ENCODE results near the gene ANO3. TPM values are rescaled to one million over a fixed set of nuclear protein-coding genes. Genes with fewer than 3 reads are reported as not detected.

Gene ANO3
- total RNA-seq, 2 experiments from 2014 or later: not detected

DNA sequence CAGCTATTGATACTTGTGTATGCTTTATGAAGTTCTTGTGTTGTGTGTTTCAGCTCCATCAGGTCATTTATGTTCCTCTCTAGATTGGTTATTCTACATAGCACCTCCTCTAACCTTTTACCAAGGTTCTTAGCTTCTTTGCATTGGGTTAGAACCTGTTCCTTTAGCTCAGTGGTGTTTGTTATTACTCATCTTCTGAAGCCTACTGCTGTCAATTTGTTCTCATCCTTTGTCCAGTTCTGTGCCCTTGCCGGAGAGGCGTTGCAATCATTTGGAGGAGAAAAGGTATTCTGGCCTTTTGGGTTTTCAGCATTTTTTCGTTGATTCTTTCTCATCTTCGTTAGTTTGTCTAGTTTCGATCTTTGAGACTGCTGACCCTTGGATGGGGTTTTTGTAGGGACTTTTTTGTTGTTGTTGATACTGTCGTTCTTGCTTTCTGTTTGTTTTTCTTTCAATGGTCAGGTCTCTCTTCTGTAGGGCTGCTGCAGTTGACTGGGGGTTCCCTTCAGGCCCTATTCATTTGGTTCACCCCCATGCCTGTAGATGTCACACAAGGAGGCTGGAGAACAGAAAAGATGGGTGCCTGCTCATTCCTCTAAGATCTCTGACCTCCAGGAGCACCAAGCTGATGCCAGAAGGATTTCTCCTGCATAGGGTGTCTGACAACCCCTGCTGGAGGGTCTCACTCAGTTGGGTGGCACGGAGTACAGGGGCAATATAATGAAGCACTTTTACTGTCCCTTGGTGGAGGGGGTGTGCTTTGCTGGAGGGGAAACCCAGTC lies 276.0 kb downstream of the ANO3 start:
- Histone ChIP-seq H3K4me3 (ENCODE audit: low read length) (no peak overlapping the region), H3K27me3 (ENCODE audit: control insufficient read depth in 1 of 2, insufficient read depth in 2 of 2, low read length in 2 of 2) (no peaks in the 10 kb centered on the region), H3K9me3 (ENCODE audit: control insufficient read depth in 1 of 2, insufficient read depth in 1 of 2, low read length in 2 of 2) (peaks cover 0 to 12% of the 10 kb centered on the region in 2 experiments), H3K36me3 (ENCODE audit: insufficient read depth, low read length) (no peaks in the 10 kb centered on the region), H3K27ac (ENCODE audit: low read depth in 1 of 2, low read length in 2 of 2) (no peak overlapping the region), H3K4me1 (ENCODE audit: insufficient read depth, low read length) (no peaks in the 10 kb centered on the region)
- no peaks in the 10 kb centered on the region for H3K4me1 Mint-ChIP-seq (ENCODE audit: low read depth)
- ChIA-PET POLR2A (no interaction called here), CTCF (no interaction called here)
- intact Hi-C loops (cut with DNase I, micrococcal nuclease): no loop called here
- no peak for DNase-seq
- no peak for ATAC-seq (ENCODE audit: poor library complexity)
- H3K27me3 Mint-ChIP-seq: no peaks in the 10 kb centered on the region
- no peak overlapping the region for H3K27ac Mint-ChIP-seq
- no peaks in the 10 kb centered on the region for H3K36me3 Mint-ChIP-seq (ENCODE audit: low read depth)
- peaks cover 22% of the 10 kb centered on the region for H3K9me3 Mint-ChIP-seq
- H3K4me3 Mint-ChIP-seq: no peak overlapping the region
- TF ChIP-seq, protein P1, sequence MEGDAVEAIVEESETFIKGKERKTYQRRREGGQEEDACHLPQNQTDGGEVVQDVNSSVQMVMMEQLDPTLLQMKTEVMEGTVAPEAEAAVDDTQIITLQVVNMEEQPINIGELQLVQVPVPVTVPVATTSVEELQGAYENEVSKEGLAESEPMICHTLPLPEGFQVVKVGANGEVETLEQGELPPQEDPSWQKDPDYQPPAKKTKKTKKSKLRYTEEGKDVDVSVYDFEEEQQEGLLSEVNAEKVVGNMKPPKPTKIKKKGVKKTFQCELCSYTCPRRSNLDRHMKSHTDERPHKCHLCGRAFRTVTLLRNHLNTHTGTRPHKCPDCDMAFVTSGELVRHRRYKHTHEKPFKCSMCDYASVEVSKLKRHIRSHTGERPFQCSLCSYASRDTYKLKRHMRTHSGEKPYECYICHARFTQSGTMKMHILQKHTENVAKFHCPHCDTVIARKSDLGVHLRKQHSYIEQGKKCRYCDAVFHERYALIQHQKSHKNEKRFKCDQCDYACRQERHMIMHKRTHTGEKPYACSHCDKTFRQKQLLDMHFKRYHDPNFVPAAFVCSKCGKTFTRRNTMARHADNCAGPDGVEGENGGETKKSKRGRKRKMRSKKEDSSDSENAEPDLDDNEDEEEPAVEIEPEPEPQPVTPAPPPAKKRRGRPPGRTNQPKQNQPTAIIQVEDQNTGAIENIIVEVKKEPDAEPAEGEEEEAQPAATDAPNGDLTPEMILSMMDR (IDR thresholded peaks at IDR 0.05): no peak

DNA sequence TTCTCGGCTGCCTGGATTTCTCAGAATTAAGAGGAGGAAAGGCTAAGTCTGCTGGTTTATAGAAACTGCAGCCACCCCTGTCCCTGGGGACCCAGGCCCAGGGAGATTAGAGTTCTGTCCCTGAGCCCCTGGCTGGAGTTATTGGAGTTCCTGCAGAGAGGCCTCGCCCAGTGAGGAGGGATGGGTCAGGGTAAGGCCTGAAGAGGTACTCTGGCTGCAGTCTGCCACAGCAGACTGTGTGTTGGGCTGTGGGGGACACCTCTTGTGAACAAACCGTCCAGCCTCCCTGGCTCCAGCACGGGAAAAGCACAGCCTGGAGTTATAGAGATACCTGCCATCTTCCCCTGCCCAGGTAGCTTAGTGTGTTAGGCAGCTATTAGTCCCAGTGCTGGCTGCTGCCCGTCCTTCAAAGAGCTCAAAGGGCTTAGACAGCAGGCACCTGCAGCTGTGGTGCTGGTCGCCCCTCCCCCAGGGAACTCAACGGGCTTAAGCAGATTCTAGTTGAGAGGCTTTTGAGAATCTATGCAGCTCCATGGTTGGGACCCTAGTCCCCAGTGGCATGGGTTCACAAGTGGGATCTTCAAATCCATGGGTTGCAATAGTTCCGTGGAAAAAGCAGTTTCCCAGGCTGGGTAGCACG lies 276.7 kb downstream of the ANO3 start:
- no peaks in the 10 kb centered on the region for H3K36me3 ChIP-seq (ENCODE audit: insufficient read depth, low read length)
- intact Hi-C loops (cut with DNase I, micrococcal nuclease): no loop called here
- H3K27ac ChIP-seq (ENCODE audit: low read depth in 1 of 2, low read length in 2 of 2): no peak overlapping the region
- no peaks in the 10 kb centered on the region for H3K27me3 ChIP-seq (ENCODE audit: control insufficient read depth in 1 of 2, insufficient read depth in 2 of 2, low read length in 2 of 2)
- POLR2A ChIA-PET: no interaction called here
- peaks cover 3 to 14% of the 10 kb centered on the region in 2 experiments for H3K9me3 ChIP-seq (ENCODE audit: control insufficient read depth in 1 of 2, insufficient read depth in 1 of 2, low read length in 2 of 2)
- Mint-ChIP-seq H3K4me3 (no peak overlapping the region), H3K27ac (no peak overlapping the region), H3K36me3 (ENCODE audit: low read depth) (no peaks in the 10 kb centered on the region), H3K27me3 (no peaks in the 10 kb centered on the region), H3K9me3 (peaks cover 27% of the 10 kb centered on the region), H3K4me1 (ENCODE audit: low read depth) (no peaks in the 10 kb centered on the region)
- H3K4me1 ChIP-seq (ENCODE audit: insufficient read depth, low read length): no peaks in the 10 kb centered on the region
- ATAC-seq (ENCODE audit: poor library complexity) (no peak), DNase-seq (no peak)
- TF ChIP-seq, protein P1 (IDR thresholded peaks at IDR 0.05): no peak
- H3K4me3 ChIP-seq (ENCODE audit: low read length): no peak overlapping the region
- CTCF ChIA-PET: no interaction called here

DNA sequence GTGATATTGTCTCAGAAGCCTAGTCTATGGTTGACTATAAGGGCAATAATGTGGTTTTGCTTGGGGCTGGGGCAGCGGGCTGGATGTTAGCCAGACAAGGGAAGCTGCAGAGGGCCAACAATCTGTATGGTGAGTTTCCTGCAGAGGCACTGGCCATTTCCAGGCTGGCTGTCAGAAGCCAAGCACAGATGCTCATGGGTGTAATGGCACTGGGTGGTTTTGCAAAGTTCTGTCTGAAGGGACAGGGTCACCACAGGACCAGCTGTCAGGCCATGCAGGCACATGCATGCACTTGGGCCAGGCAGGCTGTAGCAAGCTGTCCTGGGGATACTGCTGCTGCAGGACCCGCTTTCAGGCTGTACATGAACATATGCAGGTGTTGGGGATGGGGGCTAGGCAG lies 281.8 kb downstream of the ANO3 start:
- H3K36me3 Mint-ChIP-seq (ENCODE audit: low read depth): no peaks in the 10 kb centered on the region
- H3K4me3 ChIP-seq (ENCODE audit: low read length): no peak overlapping the region
- DNase-seq: no peak
- TF ChIP-seq, protein P1 (IDR thresholded peaks at IDR 0.05): no peak
- H3K9me3 Mint-ChIP-seq: peaks cover 19% of the 10 kb centered on the region
- no peak overlapping the region for H3K27ac ChIP-seq (ENCODE audit: low read depth in 1 of 2, low read length in 2 of 2)
- POLR2A ChIA-PET: no interaction called here
- ATAC-seq (ENCODE audit: poor library complexity): no peak
- no peaks in the 10 kb centered on the region for H3K27me3 Mint-ChIP-seq
- H3K27ac Mint-ChIP-seq: no peak overlapping the region
- no peaks in the 10 kb centered on the region for H3K4me1 ChIP-seq (ENCODE audit: insufficient read depth, low read length)
- H3K4me3 Mint-ChIP-seq: no peak overlapping the region
- intact Hi-C loops (cut with DNase I, micrococcal nuclease): no loop called here
- CTCF ChIA-PET: no interaction called here
- peaks cover 6 to 17% of the 10 kb centered on the region in 2 experiments for H3K9me3 ChIP-seq (ENCODE audit: control insufficient read depth in 1 of 2, insufficient read depth in 1 of 2, low read length in 2 of 2)
- no peaks in the 10 kb centered on the region for H3K27me3 ChIP-seq (ENCODE audit: control insufficient read depth in 1 of 2, insufficient read depth in 2 of 2, low read length in 2 of 2)
- H3K36me3 ChIP-seq (ENCODE audit: insufficient read depth, low read length): no peaks in the 10 kb centered on the region
- no peaks in the 10 kb centered on the region for H3K4me1 Mint-ChIP-seq (ENCODE audit: low read depth)
